ENCODE data around the gene RARB. TPM values are rescaled to one million over a fixed set of nuclear protein-coding genes. Genes with fewer than 3 reads are reported as not detected.
A peak's percentile ranks its signal among the peaks of the same experiment; 100 is the strongest.

Gene RARB
- total and polyA plus RNA-seq, 4 donors, result 1.5 to 24.5 (median 4.1) TPM

- 62 to 64% methylated on average over 3 of the region's 3 CpGs for WGBS, 2 donors
Observed at GRCh38 chr3:25381083-25381482, 47.0 kb upstream of the RARB start.

GRCh38 chr3:25384471-25384870 is 43.6 kb upstream of the RARB start:
- ATAC-seq (ENCODE audit: insufficient read depth, low FRiP score), result no peak
- WGBS, 2 donors, result 79 to 84% methylated on average over 3 of the region's 3 CpGs
- no peaks in the 10 kb centered on the region for H3K36me3 ChIP-seq (ENCODE audit: control insufficient read depth in 4 of 4, insufficient read depth in 4 of 4, low read length in 4 of 4)

More at GRCh38 chr3:25381083-25381482, 47.0 kb upstream of the RARB start:
- no peak for DNase-seq
- Histone ChIP-seq H3K36me3 (ENCODE audit: control insufficient read depth in 4 of 4, insufficient read depth in 4 of 4, low read length in 4 of 4) (no peaks in the 10 kb centered on the region), H3K27ac (ENCODE audit: low read depth in 1 of 2, low read length in 1 of 2) (no peak overlapping the region), H3K9me3 (ENCODE audit: control insufficient read depth in 4 of 4, insufficient read depth in 3 of 4, low read length in 3 of 4) (no peaks in the 10 kb centered on the region), H3K27me3 (ENCODE audit: control insufficient read depth in 3 of 3, insufficient read depth in 3 of 3, low read length in 2 of 3) (no peaks in the 10 kb centered on the region), H3K9ac (ENCODE audit: insufficient read depth in 1 of 2, low read length in 2 of 2) (no peak overlapping the region), H3K4me1 (ENCODE audit: control insufficient read depth in 5 of 5, insufficient read depth in 5 of 5, low read length in 5 of 5) (peaks cover 0 to 18% (median 2%) of the 10 kb centered on the region in 5 donors), H3K4me3 (no peak overlapping the region)
- ATAC-seq (ENCODE audit: insufficient read depth, low FRiP score), result no peak
- TF ChIP-seq CTCF (IDR thresholded peaks at IDR 0.05; ENCODE audit: control extremely low read depth, extremely low read depth), result no peak

GRCh38 chr3:25385807-25386460 is 42.1 kb upstream of the RARB start:
- ATAC-seq (ENCODE audit: insufficient read depth, low FRiP score), result no peak
- Histone ChIP-seq H3K4me3 (no peak overlapping the region), H3K9me3 (ENCODE audit: control insufficient read depth in 4 of 4, insufficient read depth in 3 of 4, low read length in 3 of 4) (no peaks in the 10 kb centered on the region), H3K27ac (ENCODE audit: low read depth in 1 of 2, low read length in 1 of 2) (peak overlapping the region in 1 of 2 donors; percentile 44), H3K36me3 (ENCODE audit: control insufficient read depth in 4 of 4, insufficient read depth in 4 of 4, low read length in 4 of 4) (no peaks in the 10 kb centered on the region), H3K27me3 (ENCODE audit: control insufficient read depth in 3 of 3, insufficient read depth in 3 of 3, low read length in 2 of 3) (no peaks in the 10 kb centered on the region), H3K4me1 (ENCODE audit: control insufficient read depth in 5 of 5, insufficient read depth in 5 of 5, low read length in 5 of 5) (peaks cover 0 to 5% (median 0%) of the 10 kb centered on the region in 5 donors), H3K9ac (ENCODE audit: insufficient read depth in 1 of 2, low read length in 2 of 2) (no peak overlapping the region)
- TF ChIP-seq CTCF (IDR thresholded peaks at IDR 0.05; ENCODE audit: control extremely low read depth, extremely low read depth), result no peak
- 45 to 50% methylated on average over 9 of the region's 9 CpGs for WGBS, 2 donors
- peak in 1 of 3 donors; percentile 37 for DNase-seq

More at GRCh38 chr3:25384471-25384870, 43.6 kb upstream of the RARB start:
- no peaks in the 10 kb centered on the region for H3K9me3 ChIP-seq (ENCODE audit: control insufficient read depth in 4 of 4, insufficient read depth in 3 of 4, low read length in 3 of 4)
- H3K4me1 ChIP-seq (ENCODE audit: control insufficient read depth in 5 of 5, insufficient read depth in 5 of 5, low read length in 5 of 5), result peaks cover 0 to 15% (median 2%) of the 10 kb centered on the region in 5 donors
- no peak overlapping the region for H3K27ac ChIP-seq (ENCODE audit: low read depth in 1 of 2, low read length in 1 of 2)
- no peak for DNase-seq
- no peak overlapping the region for H3K9ac ChIP-seq (ENCODE audit: insufficient read depth in 1 of 2, low read length in 2 of 2)
- H3K4me3 ChIP-seq, result no peak overlapping the region
- no peaks in the 10 kb centered on the region for H3K27me3 ChIP-seq (ENCODE audit: control insufficient read depth in 3 of 3, insufficient read depth in 3 of 3, low read length in 2 of 3)
- no peak for TF ChIP-seq CTCF (IDR thresholded peaks at IDR 0.05; ENCODE audit: control extremely low read depth, extremely low read depth)
